ENCODE data around the gene FOXP1.

DNA sequence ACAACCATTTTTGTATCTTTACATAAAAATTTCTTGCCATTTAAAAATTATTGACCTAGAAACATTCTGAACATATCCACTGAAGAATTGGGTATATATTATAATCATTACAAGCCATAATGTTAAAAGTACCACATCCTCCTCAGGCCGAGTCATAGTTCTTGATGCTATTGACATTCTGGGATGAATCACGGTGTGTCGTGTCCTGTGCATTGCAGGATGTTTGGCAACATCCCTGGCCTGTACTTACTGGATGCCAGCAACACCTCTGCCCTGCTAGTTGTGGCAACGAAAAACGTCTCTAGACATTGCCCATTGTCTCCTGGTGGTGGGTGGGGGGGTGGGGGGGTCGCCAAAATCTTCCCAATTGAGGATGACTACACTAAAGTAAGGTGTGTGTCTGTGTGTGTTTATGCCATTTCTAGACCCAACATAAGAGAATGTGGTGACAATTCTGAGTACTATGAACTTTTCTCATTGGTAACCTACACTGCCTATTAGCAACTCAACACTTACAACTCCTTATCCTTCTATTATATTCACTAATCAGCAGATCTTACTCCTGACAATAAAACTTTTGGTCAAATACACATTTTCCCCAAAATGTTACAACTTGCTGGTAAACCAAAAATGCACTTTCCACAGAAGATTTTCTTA, 471.6 kb downstream of the FOXP1 start:
- TF ChIP-seq, protein P1, sequence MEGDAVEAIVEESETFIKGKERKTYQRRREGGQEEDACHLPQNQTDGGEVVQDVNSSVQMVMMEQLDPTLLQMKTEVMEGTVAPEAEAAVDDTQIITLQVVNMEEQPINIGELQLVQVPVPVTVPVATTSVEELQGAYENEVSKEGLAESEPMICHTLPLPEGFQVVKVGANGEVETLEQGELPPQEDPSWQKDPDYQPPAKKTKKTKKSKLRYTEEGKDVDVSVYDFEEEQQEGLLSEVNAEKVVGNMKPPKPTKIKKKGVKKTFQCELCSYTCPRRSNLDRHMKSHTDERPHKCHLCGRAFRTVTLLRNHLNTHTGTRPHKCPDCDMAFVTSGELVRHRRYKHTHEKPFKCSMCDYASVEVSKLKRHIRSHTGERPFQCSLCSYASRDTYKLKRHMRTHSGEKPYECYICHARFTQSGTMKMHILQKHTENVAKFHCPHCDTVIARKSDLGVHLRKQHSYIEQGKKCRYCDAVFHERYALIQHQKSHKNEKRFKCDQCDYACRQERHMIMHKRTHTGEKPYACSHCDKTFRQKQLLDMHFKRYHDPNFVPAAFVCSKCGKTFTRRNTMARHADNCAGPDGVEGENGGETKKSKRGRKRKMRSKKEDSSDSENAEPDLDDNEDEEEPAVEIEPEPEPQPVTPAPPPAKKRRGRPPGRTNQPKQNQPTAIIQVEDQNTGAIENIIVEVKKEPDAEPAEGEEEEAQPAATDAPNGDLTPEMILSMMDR (IDR thresholded peaks at IDR 0.05), result no peak
- no peak for TF ChIP-seq POLR2A (IDR thresholded peaks at IDR 0.05)
- TF ChIP-seq POLR2AphosphoS5 (IDR thresholded peaks at IDR 0.05), result peak; percentile 40
